ENCODE measurements around the gene MX2.
A peak's percentile ranks its signal among the peaks of the same experiment; 100 is the strongest.
"Not testable (repeated sequence)": the region's sequence is repeated elsewhere in the genome, so short reads cannot be mapped to it uniquely, and the experiment has no call there.

MX2 gene

DNA sequence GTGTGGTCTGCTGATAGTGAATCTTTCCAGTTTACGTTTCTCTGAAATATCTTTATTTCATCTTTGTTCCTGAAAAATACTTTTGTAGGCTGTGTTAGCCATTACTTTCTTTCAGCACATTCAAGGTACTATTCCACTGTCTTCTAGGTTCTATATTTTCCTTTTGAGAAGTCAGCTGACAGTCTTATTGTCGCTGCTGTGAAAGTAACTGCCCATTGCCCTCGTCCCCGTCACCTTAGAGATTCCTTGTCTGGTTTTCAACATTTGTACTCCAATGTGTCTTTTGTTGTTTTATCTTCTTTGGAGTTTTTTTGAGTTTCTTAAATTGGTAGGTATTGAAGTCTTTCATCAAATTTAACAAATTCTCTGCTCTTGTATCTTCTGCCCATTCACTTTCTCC lies 19.8 kb upstream of the MX2 start:
- DNase-seq, result no peak

DNA sequence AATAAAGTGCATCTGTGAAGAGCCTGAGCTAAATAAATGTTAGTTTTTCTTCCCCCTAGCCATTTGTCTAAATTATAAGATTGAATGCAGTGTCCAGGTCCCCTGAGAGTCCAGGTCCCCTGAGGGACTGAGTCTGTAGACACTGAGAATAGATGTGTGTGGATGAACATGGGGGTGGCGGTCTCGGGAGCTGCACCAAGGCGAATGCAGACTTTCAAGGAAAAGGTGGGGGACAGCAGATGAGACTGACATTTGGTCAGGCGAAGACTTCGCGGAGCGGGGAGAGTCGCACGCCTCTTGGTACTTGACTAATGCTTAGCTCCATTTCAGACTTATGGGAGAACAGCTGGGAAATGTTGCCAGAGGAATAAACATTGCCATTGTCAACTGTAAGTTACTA lies 17.7 kb upstream of the MX2 start:
- no peak for DNase-seq

DNA sequence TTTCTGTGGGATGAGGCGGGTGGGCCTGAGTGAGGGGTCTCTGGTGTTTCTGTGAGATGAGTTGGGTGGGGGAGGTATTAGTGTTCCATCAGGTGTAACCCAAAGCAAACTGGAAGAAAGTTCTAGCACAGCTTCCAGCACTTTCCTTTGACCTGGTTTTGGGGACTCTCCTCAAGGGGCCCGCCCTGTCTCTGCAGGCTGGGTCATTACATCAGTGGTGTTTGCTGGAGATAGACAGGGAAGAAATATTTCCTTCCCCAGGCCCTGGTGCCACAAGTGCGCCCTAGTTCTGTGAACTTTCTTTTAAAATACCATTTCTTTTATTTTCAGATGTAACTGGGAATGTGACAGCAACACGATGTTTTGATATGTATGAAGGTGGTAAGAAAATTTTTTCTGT lies 16.5 kb upstream of the MX2 start:
- DNase-seq, result no peak

DNA sequence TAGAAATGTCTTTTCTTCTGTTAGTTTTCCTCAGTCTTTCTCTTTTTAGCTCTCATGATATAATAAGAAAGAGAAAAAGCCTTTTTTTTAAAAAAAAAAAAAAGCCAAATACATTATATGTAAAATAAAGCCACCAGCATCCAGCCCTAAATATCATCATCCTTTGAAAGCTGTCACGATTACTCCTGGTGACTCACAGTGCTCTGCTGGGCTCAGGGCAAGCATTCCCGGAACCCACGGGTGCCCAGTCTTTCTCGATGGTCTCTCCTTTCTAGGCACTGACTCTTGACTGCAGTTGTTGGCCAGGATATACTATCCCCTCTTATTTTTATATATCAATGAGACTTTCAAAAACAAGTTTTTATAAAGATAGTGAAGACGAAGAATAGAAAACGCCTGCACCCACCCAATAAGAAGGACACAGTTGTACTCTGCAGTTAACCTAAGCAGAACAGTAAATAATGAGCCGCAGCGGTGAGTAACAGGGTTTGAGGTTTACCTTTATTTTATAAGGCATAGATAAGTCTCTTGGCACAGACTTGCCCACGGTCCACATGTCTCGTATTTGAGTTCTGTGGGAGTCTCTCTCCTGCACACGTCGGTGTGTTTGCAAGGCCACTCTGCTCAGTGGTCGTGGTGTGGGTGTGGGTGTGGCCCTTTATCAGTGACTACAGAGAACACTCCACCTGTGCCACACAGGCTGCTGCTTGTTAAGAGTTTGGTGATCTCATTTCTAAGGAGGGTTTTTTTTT lies 15.7 kb upstream of the MX2 start:
- DNase-seq, result no peak

DNA sequence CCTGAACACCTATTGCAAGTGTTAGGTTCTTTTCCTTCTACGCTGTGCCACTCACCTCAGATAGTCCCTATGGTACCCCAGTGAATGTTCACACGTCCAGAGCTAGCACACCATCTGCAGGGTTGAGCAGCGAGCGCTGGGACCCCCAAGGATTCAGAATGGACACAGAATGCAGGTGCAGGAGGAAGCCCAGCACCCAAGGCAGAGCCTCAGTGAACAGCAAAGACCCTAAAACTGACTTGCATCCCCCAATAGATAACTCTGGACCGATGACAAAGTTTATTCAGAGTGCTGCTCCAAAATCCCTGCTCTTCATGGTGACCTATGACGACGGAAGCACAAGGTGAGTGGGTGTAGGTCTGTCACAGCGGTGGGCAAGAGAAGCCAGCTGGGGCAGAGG lies 15.1 kb upstream of the MX2 start:
- DNase-seq, result no peak

DNA sequence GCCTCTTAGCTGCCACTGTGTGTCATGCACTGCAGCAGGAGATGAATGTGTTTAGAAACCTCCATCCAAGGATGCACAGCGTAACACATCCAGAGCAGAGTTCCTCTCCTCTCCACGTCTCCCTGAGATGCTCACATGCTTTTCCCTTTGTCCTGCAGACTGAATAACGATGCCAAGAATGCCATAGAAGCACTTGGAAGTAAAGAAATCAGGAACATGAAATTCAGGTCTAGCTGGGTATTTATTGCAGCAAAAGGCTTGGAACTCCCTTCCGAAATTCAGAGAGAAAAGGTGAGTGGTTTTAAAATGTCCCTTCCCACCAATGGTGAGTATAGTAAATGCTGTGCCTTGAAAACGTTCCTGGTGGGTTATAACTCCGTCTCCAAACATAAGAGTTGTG lies 13.4 kb upstream of the MX2 start:
- DNase-seq, result no peak

DNA sequence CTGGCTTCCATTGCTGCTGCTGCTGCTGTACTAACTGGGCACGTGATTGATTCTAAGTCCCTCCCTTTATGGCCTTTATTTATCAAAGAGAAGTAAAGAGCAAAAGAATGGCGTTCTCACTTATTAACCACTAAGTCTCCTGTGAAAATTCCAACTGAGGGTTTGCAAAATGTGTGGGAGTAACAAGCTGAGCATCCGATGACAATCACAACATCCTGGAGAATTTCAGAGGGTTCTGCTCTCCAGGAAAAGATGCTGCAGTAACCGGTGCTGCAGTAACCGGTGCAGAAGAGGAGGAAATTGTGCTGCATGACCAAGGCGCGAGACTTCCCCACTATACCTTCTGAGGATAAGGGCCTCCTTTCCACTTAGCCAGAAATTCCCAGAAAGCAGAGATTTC lies 12.7 kb upstream of the MX2 start:
- DNase-seq, result no peak

DNA sequence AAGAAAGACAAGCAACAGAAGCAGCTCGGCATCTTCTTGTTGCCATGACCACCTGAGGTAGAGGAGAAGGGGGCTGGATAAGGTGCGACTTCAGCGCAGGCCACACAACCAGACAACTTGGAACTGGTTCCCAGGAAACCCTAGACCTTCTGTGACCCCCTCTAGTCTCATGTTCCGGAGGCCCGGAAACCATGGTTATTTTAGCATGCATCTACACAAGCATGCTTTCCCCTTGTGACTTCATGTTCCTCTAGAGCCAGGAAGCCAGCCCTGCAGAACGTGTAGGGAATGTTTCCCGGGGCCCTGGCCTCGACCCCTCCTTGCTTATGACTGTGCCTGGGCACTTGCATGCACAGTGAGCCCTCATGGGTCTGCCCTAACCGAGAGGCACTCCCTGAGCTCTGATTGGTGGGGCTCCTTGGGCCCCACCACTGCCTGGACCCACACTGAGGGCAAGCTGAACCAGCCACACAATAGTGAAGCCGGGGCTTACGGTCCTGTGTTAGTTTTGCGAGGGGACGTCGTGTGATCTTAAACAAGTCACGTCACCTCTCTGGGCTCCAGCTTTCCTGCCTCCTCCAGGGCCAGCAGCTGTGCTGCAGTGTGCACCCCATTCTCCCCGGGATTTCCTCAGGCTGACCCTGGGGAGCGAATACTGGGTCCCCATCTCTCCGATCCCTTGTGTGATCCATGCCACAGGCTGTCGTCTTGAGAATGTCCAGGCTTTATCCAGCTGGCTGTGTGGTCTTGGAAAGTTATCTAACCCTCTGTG lies 12.0 kb upstream of the MX2 start:
- DNase-seq, result no peak

DNA sequence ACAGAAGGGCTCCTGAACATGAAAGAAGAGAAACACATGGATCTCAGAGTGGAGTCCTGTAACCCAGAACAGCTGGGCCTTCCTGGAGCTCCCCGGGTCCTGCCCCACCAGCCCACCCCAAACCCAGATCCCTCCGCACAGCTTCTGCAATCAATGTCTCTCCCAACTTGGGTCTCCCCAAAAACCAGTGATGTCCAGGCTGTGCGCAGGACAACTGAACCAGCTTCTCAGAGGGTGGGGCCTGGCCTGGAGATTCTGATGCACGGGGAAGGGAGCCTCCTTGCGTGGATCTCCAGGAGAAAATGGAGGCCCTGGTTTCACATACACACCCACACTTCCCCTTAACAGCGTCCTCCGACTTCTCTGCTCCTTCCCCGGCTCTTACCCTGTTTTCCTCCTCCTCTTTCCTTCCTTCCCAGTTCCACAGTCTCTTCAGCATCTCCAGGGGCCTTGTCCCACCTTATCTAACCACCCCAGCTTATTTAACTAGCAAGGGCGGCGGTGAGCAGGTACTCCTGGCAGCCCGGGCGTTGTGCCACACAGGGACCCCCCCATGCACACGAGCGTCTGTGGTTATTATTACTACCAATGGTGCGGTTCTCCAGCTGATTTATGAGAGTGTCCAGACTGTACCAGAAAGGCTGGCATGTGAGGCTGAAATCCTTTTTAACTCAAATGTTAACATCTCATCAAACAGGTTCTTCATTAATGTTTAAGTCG lies 11.2 kb upstream of the MX2 start:
- DNase-seq, result no peak

DNA sequence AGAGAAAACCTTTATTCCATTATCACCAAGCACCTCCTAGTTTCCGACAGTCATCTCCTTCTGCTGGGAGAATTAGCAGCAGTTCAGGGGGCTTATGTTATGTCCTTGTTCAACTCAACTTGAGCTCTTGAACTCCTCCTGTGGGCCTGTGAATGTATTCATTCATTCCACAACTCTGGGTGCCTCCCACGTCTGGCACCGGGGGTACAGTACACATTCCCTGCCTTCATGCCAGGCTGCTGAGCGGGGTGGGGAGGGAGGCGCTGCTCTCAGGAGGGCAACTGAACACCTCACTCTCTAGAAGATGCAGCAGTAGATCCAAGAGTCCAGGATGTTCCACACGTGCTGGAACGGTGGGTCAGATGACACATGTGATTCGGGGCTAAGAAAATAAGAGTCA lies 4.3 kb upstream of the MX2 start:
- DNase-seq, result no peak

DNA sequence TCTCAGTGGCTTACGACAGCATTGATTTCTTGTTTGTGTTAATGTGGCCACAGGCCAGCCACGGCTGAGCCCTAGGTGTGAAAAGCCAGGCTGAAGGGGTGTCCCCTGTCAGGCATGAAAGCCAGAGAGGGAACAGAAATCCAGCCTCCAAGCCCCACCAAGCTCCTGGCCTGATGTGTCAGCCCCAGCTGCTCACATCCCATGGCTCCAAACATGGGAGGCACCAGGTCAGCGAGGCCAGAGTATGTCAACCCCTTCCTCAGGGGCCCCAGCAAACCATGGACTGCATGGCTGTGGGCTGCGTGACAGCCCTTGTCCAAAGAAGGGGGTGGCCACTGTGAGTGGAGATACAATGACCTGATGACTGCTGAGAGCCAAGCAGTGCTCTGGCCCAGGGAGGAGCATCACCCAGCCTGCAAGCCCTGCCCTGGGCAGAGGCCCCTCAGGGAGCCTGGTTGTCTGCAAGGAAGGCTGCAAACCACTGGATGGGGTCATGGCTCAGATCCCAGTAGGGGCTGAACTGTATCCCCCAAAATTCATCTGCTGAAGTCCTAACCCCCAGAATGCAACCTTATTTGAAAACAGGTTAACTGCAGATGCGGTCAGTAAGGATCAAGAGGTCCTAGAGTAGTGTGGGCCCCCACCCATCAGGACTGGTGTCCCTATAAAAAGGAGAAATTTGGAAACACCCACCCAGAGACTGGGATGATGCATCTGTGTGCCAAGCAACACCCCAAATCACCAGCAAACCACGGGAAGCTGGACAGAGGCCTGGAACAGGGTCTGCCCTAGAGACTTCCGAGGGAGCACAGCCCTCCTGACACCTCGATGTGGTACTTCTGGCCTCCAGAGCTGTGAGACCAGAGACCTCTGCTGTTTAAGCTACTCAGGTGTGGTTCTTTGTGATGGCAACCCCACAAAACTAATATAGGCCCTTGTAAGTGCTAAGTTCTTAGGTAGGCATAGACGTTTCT lies 3.3 kb upstream of the MX2 start:
- no peak for DNase-seq

DNA sequence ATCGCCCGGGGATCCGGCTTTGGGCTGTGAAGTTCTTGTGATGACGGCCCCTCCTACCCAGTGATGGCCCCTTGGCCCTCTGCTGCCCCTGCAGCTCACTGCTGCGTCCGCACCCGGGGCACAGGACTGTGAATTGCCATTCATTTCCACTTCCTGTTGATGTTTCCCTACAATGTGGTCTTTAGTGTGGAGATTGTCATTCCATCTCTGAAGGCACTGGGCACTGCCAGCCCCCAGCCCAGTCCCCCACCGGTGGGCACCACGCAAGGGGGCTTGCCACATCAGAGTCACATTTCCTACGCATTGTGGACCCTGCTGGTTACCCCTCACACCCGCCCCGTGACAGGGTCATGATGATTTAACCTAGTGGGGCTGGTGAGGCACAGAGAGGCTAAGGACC lies 2.5 kb upstream of the MX2 start:
- no peak for DNase-seq

DNA sequence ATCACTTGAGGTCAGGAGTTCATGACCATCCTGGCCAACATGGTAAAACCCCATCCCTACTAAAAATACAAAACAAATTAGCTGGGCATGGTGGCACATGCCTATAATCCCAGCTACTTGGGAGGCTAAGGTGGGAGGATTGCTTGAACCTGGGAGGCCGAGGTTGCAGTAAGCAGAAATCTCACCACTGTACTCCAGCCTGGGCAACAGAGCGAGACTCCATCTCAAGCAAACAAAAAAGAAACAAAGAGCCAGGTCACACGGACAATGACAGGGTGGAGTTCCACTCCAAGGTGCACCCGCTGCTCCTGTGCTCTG lies 2.1 kb upstream of the MX2 start:
- not testable (repeated sequence) for DNase-seq

DNA sequence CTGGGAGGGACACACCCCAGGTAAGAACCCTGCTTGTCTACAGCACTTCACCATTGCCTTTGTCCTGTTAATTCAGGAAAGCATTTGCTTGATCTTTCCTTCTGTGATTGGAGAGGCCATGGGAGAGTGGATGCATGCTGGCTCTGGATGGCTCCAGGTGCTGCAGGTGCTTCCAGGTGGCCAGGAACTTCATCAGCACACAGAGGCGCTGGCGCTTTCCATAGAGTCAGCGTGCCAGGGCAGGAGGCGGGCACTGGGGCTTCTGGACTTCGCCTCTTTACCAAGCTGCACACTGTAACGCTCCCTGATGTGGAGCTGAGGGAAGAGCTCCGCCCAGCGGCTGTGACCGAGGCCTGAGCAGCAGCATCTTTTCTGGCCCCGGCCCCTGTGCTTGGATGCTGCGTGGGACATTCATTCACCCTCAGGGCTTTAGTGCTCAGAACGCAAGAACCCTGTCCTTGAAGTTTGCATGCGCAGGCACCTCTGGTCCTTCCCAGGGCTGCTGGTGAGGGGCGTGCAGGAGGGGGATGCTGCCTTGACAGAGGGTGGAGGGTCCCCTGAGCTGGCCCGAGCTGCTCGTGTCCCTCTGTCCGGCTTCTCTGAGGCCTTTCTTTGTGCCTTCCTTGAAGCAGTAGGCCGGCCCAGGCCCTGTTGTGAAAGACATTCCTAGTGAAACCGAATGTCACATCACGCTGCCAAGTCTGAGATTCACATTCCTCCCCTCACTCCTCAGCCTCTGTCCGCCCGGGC lies 1.6 kb upstream of the MX2 start:
- peak; percentile 14 to 48 for DNase-seq

DNA sequence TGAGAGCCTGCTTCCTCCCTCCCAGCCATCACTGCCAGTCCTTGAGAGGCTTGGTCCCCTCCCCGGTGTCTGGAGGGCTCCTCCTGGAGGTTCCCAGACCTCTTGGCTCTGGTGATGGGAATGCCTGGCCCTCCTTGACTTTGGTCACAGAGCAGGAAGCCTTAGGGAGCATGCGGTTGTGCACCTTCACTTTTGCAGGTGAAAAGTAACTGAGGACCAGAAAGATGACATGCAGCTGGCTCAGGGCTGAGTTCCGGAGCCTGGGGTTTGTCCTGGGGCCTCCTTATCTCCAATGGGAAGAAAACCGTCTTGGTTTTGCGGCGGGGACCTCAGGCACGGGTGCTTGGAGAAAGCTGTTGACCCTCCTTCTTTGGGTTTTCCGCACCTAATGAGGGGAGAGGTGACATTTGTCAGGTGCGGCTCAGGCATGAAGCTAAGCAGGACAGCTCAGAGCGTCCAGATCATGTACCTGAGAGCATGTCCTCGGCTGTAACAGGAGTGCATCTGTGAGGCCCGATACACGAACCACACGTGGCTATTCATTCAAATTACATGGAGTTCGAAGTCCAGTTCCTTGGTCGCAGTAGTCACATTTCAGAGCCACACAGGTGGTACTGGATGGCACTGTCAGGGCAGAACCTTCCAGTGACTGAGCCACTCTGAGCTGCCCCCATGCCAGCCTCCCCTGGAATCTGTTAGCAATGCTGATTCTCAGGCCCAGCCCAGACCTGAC lies 608 bp upstream of the MX2 start:
- DNase-seq, result no peak

DNA sequence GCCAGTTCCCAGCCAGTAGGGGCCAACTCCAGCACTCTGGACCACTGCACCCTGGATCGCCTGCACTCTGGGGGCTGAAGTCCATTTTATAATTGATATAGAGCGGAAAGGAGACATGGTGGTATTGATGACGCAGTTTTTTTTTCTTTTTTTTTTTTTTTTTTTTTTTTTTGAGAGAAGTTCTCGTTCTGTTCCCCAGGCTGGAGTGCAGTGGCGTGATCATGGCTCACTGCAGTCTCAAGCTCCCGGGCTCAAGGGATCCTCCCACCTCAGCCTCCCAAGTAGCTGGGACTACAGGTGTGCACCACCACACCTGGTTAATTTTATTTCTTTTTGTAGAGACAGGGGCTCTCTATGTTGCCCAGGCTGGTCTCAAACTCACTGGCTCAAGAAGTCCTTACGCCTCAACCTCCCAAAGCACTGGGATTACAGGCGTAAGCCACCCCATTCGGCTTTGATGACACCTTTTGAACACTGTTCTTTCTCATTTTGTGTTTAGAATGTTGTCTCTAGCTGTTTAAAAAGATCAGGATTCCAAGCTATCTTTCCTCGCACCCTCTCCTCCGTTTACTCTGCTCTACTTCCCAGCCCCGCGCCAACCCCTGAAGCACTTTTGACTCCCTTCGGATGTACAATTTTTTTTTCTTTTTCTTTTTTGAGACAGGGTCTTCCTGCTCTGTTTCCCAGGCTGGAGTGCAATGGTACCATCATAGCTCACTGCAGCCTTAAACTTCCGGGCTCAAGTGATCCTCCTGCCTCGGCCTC lies 960 bp downstream of the MX2 start:
- no peak for DNase-seq

DNA sequence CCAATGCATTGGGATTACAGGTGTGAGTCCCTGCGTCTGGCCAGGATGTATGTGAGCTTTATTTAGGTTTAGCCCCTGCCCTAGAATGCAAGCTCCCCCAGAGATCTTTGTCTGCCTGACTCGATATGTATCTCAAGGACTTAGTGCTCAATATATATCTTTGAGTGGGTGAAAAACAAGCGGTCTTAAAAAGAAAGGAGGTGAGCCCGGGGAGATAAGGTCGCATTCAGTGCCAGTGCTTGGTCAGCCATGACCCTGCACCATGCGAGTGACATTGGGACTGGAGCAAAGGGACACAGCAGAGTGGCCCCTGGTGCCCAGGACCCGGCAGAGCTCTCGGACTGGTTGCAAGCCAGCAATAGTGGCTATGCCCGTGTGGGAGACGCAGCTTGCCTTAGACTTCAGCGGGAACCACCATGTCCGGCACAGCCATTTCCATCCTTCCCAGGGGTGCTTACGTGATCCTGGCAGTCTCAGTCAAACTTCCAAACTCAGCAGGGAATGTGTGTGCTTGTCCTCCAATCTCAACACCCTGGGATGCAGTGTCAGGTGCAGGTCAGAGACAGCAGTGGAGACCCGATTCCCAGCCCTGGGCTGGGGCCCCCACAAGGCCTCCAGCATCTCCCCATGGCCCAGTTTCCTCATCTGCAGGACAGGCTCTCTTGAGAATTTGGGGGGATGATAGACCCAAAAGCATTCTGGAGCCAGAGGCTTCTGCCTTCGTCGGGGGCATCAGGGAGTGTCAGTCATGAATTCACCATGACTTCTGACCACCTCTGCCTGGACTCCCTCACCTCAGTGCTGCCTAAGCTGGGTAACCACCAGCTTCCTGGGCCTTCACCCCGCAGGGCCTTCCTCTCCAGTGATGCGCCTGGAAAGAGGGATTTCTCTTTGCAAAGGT lies 1.8 kb downstream of the MX2 start:
- no peak for DNase-seq

DNA sequence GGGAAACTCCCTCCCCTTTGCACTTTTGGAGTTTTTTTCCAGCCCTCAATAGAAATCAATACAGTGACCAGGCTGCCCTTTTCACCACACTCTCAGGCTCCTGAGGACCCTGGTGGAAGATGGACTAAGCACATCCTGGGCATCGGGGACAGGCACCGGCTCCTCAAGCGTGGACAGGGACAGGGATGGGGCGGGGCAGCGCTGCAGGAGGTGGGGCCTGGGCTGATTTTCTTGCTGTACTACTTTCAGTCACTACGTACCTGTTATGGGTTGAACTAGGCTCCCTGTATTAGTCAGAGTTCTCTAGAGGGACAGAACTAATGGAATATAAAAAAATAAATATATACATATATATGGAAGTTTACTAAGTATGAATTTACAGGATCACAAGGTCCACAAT lies 2.5 kb downstream of the MX2 start:
- DNase-seq, result no peak

DNA sequence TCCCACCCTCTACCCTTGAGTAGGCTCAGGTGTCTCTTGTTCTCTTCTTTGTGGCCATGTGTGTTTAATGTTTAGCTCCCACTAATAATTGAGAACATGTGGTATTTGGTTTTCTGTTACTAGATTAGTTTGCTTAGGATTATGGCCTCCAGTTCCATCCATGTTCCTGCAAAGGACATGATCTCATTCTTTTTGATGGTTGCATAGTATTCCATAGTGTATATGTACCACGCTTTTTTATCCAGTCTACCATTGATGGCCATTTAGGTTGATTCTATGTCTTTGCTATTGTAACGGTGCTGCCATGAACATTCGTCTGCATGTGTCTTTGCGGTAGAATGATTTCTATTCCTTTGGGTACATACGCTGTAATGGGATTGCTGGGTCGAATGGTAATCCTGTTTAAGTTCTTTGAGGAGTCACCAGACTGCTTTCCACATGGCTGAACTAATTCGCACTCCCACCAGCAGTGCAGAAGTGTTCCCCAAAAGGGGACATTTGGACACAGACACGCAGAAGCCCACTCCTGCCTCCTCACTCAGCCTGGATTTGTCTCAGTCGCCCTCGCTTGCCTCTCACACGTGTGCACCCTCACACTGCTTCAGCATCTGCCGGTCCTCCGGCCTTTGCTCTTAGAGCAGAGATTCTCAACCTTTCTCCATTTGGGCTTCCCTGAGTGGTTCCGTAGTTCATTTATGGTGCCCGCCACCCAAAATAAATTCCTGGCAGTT lies 3.7 kb downstream of the MX2 start:
- no peak for DNase-seq
